Esophagus (tissue), 2 donors: Measurements from ENCODE around the gene SH2D4B. TPM values are rescaled to one million over a fixed set of nuclear protein-coding genes. Genes with fewer than 3 reads are reported as not detected.
A peak's percentile ranks its signal among the peaks of the same experiment; 100 is the strongest.

Experiments
- H3K27ac ChIP-seq, 2 donors: one replicate each; pipeline ENCODE4 v1.5.1; 2013; ENCODE audit warnings: low read depth in 2 of 2, mild to moderate bottlenecking in 2 of 2, inconsistent platforms in 1 of 2, low read length in 1 of 2, moderate library complexity in 1 of 2
- H3K27me3 ChIP-seq, 2 donors: one replicate each; pipeline ENCODE4 v1.6.1; 2013; ENCODE audit warnings: low read length in 2 of 2, control low read depth in 1 of 2, mild to moderate bottlenecking in 1 of 2; ENCODE audit not compliant: insufficient read depth in 2 of 2, control insufficient read depth in 1 of 2
- H3K36me3 ChIP-seq, 2 donors: one replicate each; pipeline ENCODE4 v1.6.1; 2013; ENCODE audit warnings: low read length in 1 of 2; ENCODE audit not compliant: control insufficient read depth in 2 of 2, insufficient read depth in 2 of 2
- H3K4me1 ChIP-seq, 2 donors: one replicate each; pipeline ENCODE4 v1.6.1; 2013; ENCODE audit warnings: low read length in 1 of 2; ENCODE audit not compliant: control insufficient read depth in 2 of 2, insufficient read depth in 2 of 2
- H3K4me3 ChIP-seq, 2 donors: one replicate each; pipeline ENCODE4 v1.5.1; 2013; ENCODE audit warnings: low read length in 2 of 2, mild to moderate bottlenecking in 2 of 2, low read depth in 1 of 2, moderate library complexity in 1 of 2
- H3K9me3 ChIP-seq, 2 donors: one replicate each; pipeline ENCODE4 v1.6.1; 2013; ENCODE audit warnings: mild to moderate bottlenecking in 2 of 2, low read depth in 1 of 2, low read length in 1 of 2, moderate library complexity in 1 of 2; ENCODE audit not compliant: control insufficient read depth in 2 of 2, insufficient read depth in 1 of 2
- WGBS, 2 donors: extraction: QIAGEN DNeasy Blood & Tissue Kit; methylation state at CpG; one replicate each; pipeline ENCODE4 v1.1.7; 2013; 5-methylcytosine and 5-hydroxymethylcytosine counted together
- polyA plus RNA-seq, 2 donors: library from polyadenylated mRNA; stranded (reverse); fragments of 200-250 nt; gene quantifications; one replicate each; pipeline ENCODE4 v1.2.3, GENCODE V29; 2013
- donor health status: healthy with polysubstance abuse.
- donor health status: Bipolar disorder and iron deficiency.

Gene SH2D4B
- polyA plus RNA-seq, 2 donors = 0.02 TPM; not detected in 1

DNA sequence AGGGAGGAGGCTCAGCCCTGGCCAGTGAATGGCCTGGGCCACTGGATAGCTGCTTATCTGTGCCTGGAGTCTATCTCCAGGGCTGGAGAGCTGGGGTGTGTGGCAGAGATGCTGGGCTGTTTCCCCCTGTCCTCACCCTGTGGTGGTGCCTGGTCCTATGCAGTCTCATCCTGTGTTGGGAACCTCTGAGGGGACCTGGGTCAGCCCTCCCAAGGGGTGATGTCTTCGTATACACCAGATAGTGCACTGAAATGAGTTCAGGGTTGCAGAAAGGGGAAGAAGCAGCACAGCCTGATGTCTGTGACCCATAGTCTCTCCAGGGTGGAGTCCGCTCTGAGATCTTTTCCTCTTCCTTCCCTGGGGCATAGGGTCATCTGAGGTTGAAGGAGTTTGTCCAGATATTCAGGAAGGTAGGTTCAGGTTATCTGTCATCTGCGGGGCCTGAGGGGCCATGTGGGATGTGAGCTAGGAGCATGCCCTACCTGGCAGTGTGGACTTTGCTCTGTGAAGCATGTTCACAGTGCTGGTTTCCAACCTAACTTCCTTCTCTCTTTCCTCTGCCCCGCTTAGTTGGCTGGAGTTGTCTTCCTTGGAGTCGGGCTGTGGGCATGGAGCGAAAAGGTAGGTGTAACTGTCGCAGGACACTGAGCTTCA is 33.4 kb upstream of the SH2D4B start:
- no peaks in the 10 kb centered on the region for H3K27me3 ChIP-seq
- 47 to 58% methylated on average over 7 of the region's 7 CpGs for WGBS, 2 donors
- H3K4me3 ChIP-seq = no peak overlapping the region
- H3K27ac ChIP-seq = peak overlapping the region; percentile 85 to 96
- no peaks in the 10 kb centered on the region for H3K9me3 ChIP-seq
- H3K4me1 ChIP-seq = peaks cover 22 to 49% of the 10 kb centered on the region in 2 donors
- peaks cover 0 to 32% of the 10 kb centered on the region in 2 donors for H3K36me3 ChIP-seq

DNA sequence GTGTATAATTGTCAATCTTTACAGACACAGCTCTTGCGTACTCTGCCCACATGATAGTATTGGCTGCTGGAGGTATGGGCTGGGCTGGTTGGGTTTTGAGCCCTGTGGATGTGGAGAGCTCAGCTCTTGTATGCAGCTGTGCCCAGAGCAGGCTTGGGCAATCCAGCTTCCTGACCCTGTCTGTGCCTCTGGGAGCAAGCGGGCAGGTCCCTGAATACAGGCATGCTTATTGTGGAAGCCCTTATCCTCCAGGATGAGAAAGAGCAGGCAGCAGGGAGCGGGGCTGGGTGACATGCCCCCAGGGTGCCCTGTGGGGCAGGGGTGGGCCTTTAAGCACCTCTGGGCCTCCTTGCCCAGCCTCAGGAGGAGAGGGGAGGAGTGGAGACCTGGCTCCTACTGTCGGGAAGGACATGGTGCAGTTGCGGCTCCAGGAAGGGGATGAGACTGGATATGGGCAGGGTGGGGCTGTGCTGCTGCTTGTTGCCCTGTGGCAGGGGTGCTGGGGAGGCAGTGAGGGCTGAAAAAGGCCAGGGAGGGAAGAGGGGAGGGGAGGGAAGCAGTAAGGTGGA is 32.7 kb upstream of the SH2D4B start:
- Histone ChIP-seq H3K36me3 (peaks cover 3 to 33% of the 10 kb centered on the region in 2 donors), H3K4me3 (no peak overlapping the region)
- WGBS, 2 donors = 53 to 56% methylated on average over 5 of the region's 5 CpGs

DNA sequence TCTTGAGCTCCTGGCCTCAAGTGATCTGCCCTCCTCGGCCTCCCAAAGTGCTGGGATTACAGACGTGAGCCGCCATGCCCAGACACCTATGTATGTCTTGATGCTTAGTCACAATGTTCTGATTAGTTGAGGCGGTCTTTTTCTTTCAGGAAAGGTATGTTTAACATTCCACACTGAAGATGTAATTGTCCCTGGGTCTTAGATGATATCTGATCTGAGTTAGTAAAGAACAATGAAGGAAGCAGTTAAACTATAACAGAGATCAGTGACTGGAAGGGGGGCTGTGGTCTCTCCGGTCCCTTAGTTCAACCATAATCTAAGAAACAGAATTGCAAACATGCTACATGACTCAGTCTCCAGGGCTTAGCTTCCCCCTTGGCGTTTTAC is 31.5 kb upstream of the SH2D4B start:
- H3K27ac ChIP-seq = peak overlapping the region; percentile 51 to 96
- no peaks in the 10 kb centered on the region for H3K9me3 ChIP-seq
- WGBS, 2 donors = 48 to 61% methylated on average over 6 of the region's 6 CpGs
- H3K4me3 ChIP-seq = no peak overlapping the region
- H3K4me1 ChIP-seq = peaks cover 15 to 38% of the 10 kb centered on the region in 2 donors
- H3K36me3 ChIP-seq = peaks cover 4 to 34% of the 10 kb centered on the region in 2 donors
- H3K27me3 ChIP-seq = no peaks in the 10 kb centered on the region

More for the DNA sequence above, 32.7 kb upstream of the SH2D4B start:
- Histone ChIP-seq H3K9me3 (no peaks in the 10 kb centered on the region), H3K4me1 (peaks cover 18 to 42% of the 10 kb centered on the region in 2 donors), H3K27ac (peak overlapping the region; percentile 85 to 96), H3K27me3 (no peaks in the 10 kb centered on the region)

DNA sequence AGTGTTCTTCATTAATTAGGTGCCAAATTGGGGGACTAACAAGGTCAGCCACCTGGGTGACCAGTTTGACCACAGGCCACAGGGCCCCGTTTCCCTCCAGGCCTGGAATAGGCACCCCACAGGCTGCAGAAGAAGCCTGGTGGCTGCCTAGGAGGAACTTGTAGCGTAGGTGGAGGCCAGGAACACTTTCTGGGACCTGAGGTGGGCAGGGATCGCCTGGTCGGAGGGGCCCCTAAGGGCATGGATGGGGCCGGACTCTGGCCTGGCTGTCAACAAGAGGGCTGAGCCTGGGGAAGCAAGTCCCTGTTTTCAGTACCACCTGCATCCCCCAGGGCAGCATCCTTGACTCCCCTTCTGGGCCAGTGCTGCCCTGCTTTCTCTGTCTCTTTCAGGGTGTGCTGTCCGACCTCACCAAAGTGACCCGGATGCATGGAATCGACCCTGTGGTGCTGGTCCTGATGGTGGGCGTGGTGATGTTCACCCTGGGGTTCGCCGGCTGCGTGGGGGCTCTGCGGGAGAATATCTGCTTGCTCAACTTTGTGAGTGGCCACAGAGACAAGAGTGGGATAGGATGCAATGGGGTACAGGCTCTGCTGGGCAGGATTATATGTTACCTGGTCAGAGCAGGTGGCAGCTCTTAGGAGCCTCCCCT is 30.7 kb upstream of the SH2D4B start:
- Histone ChIP-seq H3K36me3 (peaks cover 4 to 40% of the 10 kb centered on the region in 2 donors), H3K27me3 (no peaks in the 10 kb centered on the region), H3K27ac (peak overlapping the region in 1 of 2 donors; percentile 42), H3K4me3 (no peak overlapping the region), H3K9me3 (no peaks in the 10 kb centered on the region), H3K4me1 (peaks cover 12 to 30% of the 10 kb centered on the region in 2 donors)
- 87 to 89% methylated on average over 13 of the region's 13 CpGs for WGBS, 2 donors

DNA sequence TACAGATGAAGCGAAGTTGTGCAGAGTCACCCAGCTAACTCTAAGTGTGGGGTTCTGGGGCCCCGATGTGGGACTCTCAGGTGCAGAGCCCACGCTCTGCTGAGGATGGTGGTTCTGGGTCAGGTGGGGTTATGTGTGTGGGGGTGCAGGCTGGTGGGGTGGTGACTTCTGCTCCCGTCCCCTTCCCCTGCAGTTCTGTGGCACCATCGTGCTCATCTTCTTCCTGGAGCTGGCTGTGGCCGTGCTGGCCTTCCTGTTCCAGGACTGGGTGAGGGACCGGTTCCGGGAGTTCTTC is 28.6 kb upstream of the SH2D4B start:
- WGBS, 2 donors = 87 to 88% methylated on average over 8 of the region's 8 CpGs
- Histone ChIP-seq H3K4me3 (no peak overlapping the region), H3K27ac (no peak overlapping the region), H3K36me3 (peaks cover 10 to 54% of the 10 kb centered on the region in 2 donors), H3K9me3 (no peaks in the 10 kb centered on the region), H3K4me1 (peaks cover 10 to 14% of the 10 kb centered on the region in 2 donors), H3K27me3 (no peaks in the 10 kb centered on the region)

DNA sequence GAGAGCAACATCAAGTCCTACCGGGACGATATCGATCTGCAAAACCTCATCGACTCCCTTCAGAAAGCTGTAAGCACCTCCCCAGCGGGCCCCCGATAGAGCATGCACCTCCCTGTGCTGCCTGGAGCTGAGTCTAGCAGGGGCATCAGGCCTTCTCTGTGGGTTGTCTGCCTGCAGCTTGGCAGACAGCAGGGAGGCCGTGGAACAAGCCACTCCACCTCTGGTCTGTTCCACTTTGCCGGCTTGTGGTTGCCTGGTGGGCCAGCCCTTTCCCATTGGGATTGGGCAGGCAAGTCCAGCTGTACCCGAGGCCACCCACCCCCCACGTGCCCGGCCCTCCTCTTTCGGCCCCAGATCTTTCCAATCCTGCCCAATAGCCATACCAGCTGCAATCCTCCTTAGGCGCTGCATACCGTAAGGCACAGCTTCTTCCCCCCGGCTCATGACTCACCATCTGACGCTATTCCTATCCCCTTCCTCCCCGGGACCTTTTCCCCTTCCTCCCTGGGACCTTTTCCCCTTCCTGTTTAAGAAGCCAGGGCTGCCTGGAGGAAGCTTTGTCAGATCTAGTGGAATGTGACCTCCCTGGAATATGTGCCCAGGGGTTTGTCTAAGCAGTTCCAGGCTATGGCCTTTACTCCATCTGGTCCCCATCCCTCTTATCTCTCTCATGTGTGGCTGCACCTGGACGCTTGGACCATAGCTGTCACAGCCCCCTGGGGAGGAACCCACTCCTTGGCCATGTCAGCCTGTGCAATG is 28.1 kb upstream of the SH2D4B start:
- Histone ChIP-seq H3K36me3 (peaks cover 16 to 58% of the 10 kb centered on the region in 2 donors), H3K9me3 (no peaks in the 10 kb centered on the region), H3K27me3 (no peaks in the 10 kb centered on the region), H3K27ac (peak overlapping the region in 1 of 2 donors; percentile 43), H3K4me3 (no peak overlapping the region), H3K4me1 (peaks cover 6 to 9% of the 10 kb centered on the region in 2 donors)
- 78% methylated on average over 18 of the region's 18 CpGs for WGBS, 2 donors

DNA sequence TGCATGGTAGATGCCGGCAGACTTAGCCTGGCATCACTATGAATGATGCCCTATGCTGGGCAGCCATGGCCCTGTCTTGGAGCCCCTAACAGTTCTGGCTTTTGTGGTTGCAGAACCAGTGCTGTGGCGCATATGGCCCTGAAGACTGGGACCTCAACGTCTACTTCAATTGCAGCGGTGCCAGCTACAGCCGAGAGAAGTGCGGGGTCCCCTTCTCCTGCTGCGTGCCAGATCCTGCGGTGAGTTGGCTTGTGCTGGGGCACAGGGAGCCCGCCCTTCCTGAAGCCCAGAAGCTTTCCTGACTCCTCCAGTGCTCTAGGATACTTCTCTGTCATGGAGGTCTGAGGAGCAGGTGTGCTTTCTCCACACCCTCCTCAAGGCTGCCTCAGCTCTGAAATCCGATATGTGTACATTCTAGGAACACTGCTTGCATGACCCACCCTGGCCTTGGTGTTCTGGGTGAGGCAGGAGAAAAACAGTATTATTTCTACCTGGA is 25.6 kb upstream of the SH2D4B start:
- H3K4me1 ChIP-seq = no peaks in the 10 kb centered on the region
- H3K27me3 ChIP-seq = no peaks in the 10 kb centered on the region
- H3K9me3 ChIP-seq = no peaks in the 10 kb centered on the region
- peaks cover 24 to 72% of the 10 kb centered on the region in 2 donors for H3K36me3 ChIP-seq
- no peak overlapping the region for H3K27ac ChIP-seq
- WGBS, 2 donors = 83 to 88% methylated on average over 10 of the region's 10 CpGs
- no peak overlapping the region for H3K4me3 ChIP-seq

DNA sequence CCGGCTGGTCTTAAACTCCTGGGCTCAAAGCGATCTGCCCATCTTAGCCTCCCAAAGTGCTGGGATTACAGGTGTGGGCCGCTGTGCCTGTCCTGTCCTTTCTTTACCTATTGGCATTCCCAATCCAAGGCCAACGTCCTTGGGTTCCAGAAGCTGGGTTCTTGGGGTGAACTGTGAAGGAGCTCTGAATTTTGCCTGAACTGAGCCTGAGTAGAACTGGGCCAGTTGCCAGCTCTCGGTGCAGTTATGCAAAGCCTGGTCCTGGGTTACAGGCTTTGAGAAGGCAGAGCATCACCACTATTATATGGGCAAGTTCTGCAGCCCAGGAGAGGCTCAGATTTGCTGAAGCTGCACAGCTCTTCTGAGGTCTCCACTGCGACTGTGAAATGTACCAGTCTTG is 24.6 kb upstream of the SH2D4B start:
- Histone ChIP-seq H3K27me3 (no peaks in the 10 kb centered on the region), H3K4me1 (no peaks in the 10 kb centered on the region), H3K9me3 (no peaks in the 10 kb centered on the region), H3K36me3 (peaks cover 24 to 77% of the 10 kb centered on the region in 2 donors), H3K4me3 (no peak overlapping the region), H3K27ac (no peak overlapping the region)
- 91 to 92% methylated on average over 6 of the region's 6 CpGs for WGBS, 2 donors

DNA sequence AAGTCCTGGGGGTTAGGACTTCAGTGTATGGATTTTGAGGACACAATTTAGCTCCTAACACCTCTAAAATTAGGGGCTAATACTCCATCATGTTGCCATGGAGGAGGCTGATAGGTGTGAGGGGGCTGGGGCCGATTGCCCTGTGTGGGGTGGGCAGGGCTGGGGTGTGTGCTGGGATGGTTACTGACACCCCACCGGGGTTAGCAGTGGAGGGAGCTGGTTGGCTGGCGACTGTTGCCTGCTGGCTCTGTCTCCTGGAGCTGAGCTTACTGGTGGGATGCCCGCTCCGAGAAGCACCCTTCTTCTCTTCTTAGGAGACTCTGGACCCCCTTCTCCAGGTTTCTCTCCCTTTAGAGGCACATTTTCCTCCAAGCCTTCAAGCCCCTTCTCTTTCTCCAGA is 22.2 kb upstream of the SH2D4B start:
- Histone ChIP-seq H3K9me3 (no peaks in the 10 kb centered on the region), H3K4me1 (peaks cover 0 to 2% of the 10 kb centered on the region in 2 donors), H3K4me3 (no peak overlapping the region), H3K27me3 (no peaks in the 10 kb centered on the region), H3K36me3 (peaks cover 28 to 78% of the 10 kb centered on the region in 2 donors), H3K27ac (no peak overlapping the region)
- whole genome bisulfite sequencing, 2 donors = 92 to 94% methylated on average over 5 of the region's 5 CpGs
